ENCODE measurements around the gene CHN1.
A peak's percentile ranks its signal among the peaks of the same experiment; 100 is the strongest.

CHN1 gene

GRCh38 chr2:174781298-174781697, 223.9 kb downstream of the CHN1 start:
- DNase-seq: no peak

- no peak for DNase-seq
Measured at GRCh38 chr2:174780856-174781255, 224.3 kb downstream of the CHN1 start.

- DNase-seq: no peak
Measured at GRCh38 chr2:174780191-174780840, 224.9 kb downstream of the CHN1 start.

- no peak for DNase-seq
Measured at GRCh38 chr2:174779361-174779928, 225.7 kb downstream of the CHN1 start.

GRCh38 chr2:174778085-174778981, 226.8 kb downstream of the CHN1 start:
- peak; percentile 64 to 77 for DNase-seq

- DNase-seq: no peak
Measured at GRCh38 chr2:174777347-174778084, 227.7 kb downstream of the CHN1 start.

- no peak for DNase-seq
Measured at GRCh38 chr2:174776675-174777074, 228.5 kb downstream of the CHN1 start.

- DNase-seq: no peak
Measured at GRCh38 chr2:174776223-174776622, 229.0 kb downstream of the CHN1 start.

GRCh38 chr2:174775571-174775980, 229.6 kb downstream of the CHN1 start:
- no peak for DNase-seq

- no peak for DNase-seq
Measured at GRCh38 chr2:174774886-174775285, 230.3 kb downstream of the CHN1 start.

GRCh38 chr2:174773215-174773614, 232.0 kb downstream of the CHN1 start:
- no peak for DNase-seq

- no peak for DNase-seq
Measured at GRCh38 chr2:174772472-174772801, 232.7 kb downstream of the CHN1 start.

- peak; percentile 65 to 75 for DNase-seq
Measured at GRCh38 chr2:174771631-174772471, 233.3 kb downstream of the CHN1 start.

- no peak for DNase-seq
Measured at GRCh38 chr2:174771136-174771535, 234.0 kb downstream of the CHN1 start.

- DNase-seq: no peak
Measured at GRCh38 chr2:174768557-174768956, 236.6 kb downstream of the CHN1 start.

- no peak for DNase-seq
Measured at GRCh38 chr2:174766271-174766670, 238.9 kb downstream of the CHN1 start.

- no peak for DNase-seq
Measured at GRCh38 chr2:174765576-174765975, 239.6 kb downstream of the CHN1 start.

- DNase-seq: no peak
Measured at GRCh38 chr2:174764280-174765255, 240.6 kb downstream of the CHN1 start, which contains the start of gene CHRNA1. TSS of gene CHRNA1 (minus strand) at chr2:174764472. CDS start at chr2:174764394, 78 bp downstream.

- no peak for DNase-seq
Measured at GRCh38 chr2:174763780-174764179, 241.4 kb downstream of the CHN1 start.

- no peak for DNase-seq
Measured at GRCh38 chr2:174762464-174762863, 242.7 kb downstream of the CHN1 start.

- DNase-seq: no peak
Measured at GRCh38 chr2:174761837-174762236, 243.3 kb downstream of the CHN1 start.
